ENCODE results near the gene ITGAV. TPM values are rescaled to one million over a fixed set of nuclear protein-coding genes. Genes with fewer than 3 reads are reported as not detected.

The ITGAV gene
- total and polyA plus RNA-seq, 4 donors: 6.6 to 31.3 (median 12.0) TPM

DNA sequence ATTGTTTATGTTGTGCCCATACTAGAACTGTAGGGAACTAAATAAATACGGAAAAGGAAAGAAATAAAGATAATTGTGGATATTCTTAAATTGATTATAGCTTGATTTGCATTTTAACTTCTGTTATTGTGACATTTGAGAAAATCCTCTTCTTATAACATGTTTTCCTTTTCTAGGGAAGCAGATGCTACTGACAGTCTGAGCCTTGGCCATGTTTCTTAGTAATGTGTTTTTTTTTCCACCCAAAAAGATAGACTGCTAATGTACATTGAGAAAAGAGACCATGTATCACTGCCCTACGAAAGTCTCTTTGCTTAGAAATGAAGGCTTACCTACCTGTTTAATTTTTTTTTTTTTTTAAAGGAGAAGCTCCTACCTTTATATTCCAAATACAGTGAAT lies 22.2 kb downstream of the ITGAV start:
- Histone ChIP-seq H3K27ac (ENCODE audit: low read depth in 1 of 2, low read length in 2 of 2) (no peak overlapping the region), H3K36me3 (ENCODE audit: control insufficient read depth in 4 of 4, insufficient read depth in 3 of 4, low read depth in 1 of 4, low read length in 3 of 4) (no peaks in the 10 kb centered on the region), H3K9me3 (ENCODE audit: control insufficient read depth in 4 of 4, low read length in 3 of 4) (no peaks in the 10 kb centered on the region), H3K4me3 (ENCODE audit: low read depth in 1 of 3, low read length in 3 of 3) (no peak overlapping the region), H3K9ac (ENCODE audit: low read depth in 1 of 2, low read length in 2 of 2) (no peak overlapping the region), H3K4me1 (ENCODE audit: control insufficient read depth in 4 of 4, insufficient read depth in 4 of 4, low read length in 3 of 4) (no peaks in the 10 kb centered on the region), H3K27me3 (ENCODE audit: control insufficient read depth in 4 of 4, insufficient read depth in 4 of 4, low read length in 3 of 4) (no peaks in the 10 kb centered on the region)
- 99% methylated on average over 2 of the region's 2 CpGs for WGBS
- TF ChIP-seq SP1 (IDR thresholded peaks at IDR 0.05) (no peak), GABPA (IDR thresholded peaks at IDR 0.05 in 1 of 2, conservative IDR thresholded peaks at IDR 0.05 in 1 of 2) (no peak), RAD21 (IDR thresholded peaks at IDR 0.05) (no peak)
- no peak for DNase-seq (ENCODE audit: low spot score)

DNA sequence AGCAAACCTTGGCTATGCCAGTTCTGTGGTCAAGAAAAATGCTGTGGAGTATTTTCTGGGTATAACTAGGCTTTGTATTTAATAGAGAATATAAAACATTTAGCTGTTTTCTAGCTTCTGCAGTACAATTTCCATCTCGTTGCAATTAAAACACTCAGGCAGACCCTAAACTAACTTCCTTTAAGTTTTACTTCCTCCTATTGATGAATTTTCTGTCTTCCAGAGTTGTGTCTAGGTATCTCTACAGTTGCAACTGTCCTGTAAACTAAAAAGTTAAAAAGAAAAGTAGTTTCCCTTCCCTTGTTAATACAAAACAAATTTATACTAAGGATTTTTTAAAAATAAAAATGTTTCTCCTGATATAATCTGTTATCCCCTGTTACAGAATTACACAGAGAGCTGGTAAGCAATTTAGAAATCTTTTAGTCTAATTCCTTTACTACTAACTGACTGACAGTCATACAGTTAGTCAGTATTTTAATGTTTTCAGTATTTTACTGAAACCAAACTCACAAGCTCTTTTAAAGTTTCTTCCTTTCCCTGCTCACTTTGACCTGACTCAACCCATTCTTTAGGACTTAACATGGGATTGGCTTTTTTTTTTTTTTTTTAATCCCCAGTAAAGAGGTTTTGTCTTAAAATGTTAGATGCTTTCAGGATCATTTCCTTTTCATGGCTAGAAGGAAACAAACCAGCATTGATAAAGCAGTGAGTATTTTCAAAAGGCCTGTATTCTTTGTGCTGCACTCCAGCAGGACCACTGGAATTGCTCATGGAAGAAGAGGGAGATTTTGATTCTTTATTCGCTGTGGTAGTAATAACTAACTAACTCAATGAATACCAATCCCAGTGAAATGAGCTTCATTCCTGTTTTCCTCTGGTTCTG lies 22.9 kb downstream of the ITGAV start:
- H3K4me3 ChIP-seq (ENCODE audit: low read depth in 1 of 3, low read length in 3 of 3): no peak overlapping the region
- H3K27me3 ChIP-seq (ENCODE audit: control insufficient read depth in 4 of 4, insufficient read depth in 4 of 4, low read length in 3 of 4): no peaks in the 10 kb centered on the region
- H3K4me1 ChIP-seq (ENCODE audit: control insufficient read depth in 4 of 4, insufficient read depth in 4 of 4, low read length in 3 of 4): no peaks in the 10 kb centered on the region
- TF ChIP-seq JUND (IDR thresholded peaks at IDR 0.05) (no peak), RXRA (IDR thresholded peaks at IDR 0.05) (no peak), HNF4A (conservative IDR thresholded peaks at IDR 0.05) (no peak), YY1 (IDR thresholded peaks at IDR 0.05) (no peak), RAD21 (IDR thresholded peaks at IDR 0.05) (no peak), TAF1 (conservative IDR thresholded peaks at IDR 0.05) (no peak), GABPA (IDR thresholded peaks at IDR 0.05 in 1 of 2, conservative IDR thresholded peaks at IDR 0.05 in 1 of 2) (no peak), NR2F2 (IDR thresholded peaks at IDR 0.05) (no peak), EGR1 (IDR thresholded peaks at IDR 0.05; ENCODE audit: low read depth in 2 of 2) (no peak), HNF4G (IDR thresholded peaks at IDR 0.05) (no peak), FOXA1 (IDR thresholded peaks at IDR 0.05) (no peak), SP1 (IDR thresholded peaks at IDR 0.05) (no peak), FOXA2 (IDR thresholded peaks at IDR 0.05) (no peak)
- TF ChIP-seq, protein P1, sequence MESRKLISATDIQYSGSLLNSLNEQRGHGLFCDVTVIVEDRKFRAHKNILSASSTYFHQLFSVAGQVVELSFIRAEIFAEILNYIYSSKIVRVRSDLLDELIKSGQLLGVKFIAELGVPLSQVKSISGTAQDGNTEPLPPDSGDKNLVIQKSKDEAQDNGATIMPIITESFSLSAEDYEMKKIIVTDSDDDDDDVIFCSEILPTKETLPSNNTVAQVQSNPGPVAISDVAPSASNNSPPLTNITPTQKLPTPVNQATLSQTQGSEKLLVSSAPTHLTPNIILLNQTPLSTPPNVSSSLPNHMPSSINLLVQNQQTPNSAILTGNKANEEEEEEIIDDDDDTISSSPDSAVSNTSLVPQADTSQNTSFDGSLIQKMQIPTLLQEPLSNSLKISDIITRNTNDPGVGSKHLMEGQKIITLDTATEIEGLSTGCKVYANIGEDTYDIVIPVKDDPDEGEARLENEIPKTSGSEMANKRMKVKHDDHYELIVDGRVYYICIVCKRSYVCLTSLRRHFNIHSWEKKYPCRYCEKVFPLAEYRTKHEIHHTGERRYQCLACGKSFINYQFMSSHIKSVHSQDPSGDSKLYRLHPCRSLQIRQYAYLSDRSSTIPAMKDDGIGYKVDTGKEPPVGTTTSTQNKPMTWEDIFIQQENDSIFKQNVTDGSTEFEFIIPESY (IDR thresholded peaks at IDR 0.05): no peak
- TF ChIP-seq, protein P2, sequence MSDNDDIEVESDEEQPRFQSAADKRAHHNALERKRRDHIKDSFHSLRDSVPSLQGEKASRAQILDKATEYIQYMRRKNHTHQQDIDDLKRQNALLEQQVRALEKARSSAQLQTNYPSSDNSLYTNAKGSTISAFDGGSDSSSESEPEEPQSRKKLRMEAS (IDR thresholded peaks at IDR 0.05): no peak
- TF ChIP-seq, protein P3, sequence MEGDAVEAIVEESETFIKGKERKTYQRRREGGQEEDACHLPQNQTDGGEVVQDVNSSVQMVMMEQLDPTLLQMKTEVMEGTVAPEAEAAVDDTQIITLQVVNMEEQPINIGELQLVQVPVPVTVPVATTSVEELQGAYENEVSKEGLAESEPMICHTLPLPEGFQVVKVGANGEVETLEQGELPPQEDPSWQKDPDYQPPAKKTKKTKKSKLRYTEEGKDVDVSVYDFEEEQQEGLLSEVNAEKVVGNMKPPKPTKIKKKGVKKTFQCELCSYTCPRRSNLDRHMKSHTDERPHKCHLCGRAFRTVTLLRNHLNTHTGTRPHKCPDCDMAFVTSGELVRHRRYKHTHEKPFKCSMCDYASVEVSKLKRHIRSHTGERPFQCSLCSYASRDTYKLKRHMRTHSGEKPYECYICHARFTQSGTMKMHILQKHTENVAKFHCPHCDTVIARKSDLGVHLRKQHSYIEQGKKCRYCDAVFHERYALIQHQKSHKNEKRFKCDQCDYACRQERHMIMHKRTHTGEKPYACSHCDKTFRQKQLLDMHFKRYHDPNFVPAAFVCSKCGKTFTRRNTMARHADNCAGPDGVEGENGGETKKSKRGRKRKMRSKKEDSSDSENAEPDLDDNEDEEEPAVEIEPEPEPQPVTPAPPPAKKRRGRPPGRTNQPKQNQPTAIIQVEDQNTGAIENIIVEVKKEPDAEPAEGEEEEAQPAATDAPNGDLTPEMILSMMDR (IDR thresholded peaks at IDR 0.05; ENCODE audit: low read depth, low read length, missing input control): no peak
- TF ChIP-seq, protein P4, sequence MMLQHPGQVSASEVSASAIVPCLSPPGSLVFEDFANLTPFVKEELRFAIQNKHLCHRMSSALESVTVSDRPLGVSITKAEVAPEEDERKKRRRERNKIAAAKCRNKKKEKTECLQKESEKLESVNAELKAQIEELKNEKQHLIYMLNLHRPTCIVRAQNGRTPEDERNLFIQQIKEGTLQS (IDR thresholded peaks at IDR 0.05): no peak
- TF ChIP-seq, protein P5, sequence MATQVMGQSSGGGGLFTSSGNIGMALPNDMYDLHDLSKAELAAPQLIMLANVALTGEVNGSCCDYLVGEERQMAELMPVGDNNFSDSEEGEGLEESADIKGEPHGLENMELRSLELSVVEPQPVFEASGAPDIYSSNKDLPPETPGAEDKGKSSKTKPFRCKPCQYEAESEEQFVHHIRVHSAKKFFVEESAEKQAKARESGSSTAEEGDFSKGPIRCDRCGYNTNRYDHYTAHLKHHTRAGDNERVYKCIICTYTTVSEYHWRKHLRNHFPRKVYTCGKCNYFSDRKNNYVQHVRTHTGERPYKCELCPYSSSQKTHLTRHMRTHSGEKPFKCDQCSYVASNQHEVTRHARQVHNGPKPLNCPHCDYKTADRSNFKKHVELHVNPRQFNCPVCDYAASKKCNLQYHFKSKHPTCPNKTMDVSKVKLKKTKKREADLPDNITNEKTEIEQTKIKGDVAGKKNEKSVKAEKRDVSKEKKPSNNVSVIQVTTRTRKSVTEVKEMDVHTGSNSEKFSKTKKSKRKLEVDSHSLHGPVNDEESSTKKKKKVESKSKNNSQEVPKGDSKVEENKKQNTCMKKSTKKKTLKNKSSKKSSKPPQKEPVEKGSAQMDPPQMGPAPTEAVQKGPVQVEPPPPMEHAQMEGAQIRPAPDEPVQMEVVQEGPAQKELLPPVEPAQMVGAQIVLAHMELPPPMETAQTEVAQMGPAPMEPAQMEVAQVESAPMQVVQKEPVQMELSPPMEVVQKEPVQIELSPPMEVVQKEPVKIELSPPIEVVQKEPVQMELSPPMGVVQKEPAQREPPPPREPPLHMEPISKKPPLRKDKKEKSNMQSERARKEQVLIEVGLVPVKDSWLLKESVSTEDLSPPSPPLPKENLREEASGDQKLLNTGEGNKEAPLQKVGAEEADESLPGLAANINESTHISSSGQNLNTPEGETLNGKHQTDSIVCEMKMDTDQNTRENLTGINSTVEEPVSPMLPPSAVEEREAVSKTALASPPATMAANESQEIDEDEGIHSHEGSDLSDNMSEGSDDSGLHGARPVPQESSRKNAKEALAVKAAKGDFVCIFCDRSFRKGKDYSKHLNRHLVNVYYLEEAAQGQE (IDR thresholded peaks at IDR 0.05): no peak
- H3K9me3 ChIP-seq (ENCODE audit: control insufficient read depth in 4 of 4, low read length in 3 of 4): no peaks in the 10 kb centered on the region
- 73% methylated on average over 2 of the region's 2 CpGs for WGBS
- no peaks in the 10 kb centered on the region for H3K36me3 ChIP-seq (ENCODE audit: control insufficient read depth in 4 of 4, insufficient read depth in 3 of 4, low read depth in 1 of 4, low read length in 3 of 4)
- DNase-seq (ENCODE audit: low spot score): no peak
- no peak overlapping the region for H3K9ac ChIP-seq (ENCODE audit: low read depth in 1 of 2, low read length in 2 of 2)
- no peak overlapping the region for H3K27ac ChIP-seq (ENCODE audit: low read depth in 1 of 2, low read length in 2 of 2)

Measured in liver (tissue), 9 donors.